H1 (cell line): ENCODE measurements around the gene TENT4A.

Experiments used
- ASH2L ChIP-seq: fragments of 200-600, 300-600 bp; sonication (generic); IDR thresholded peaks from one replicate; pipeline ENCODE4 v1.7.1; 2017; ENCODE audit warnings: low read length
- BRCA1 ChIP-seq: IDR thresholded peaks from 2 replicates; pipeline ENCODE4 v1.6.1; 2012; ENCODE audit warnings: low read depth, low read length, improper control_type of control experiment
- CTCF ChIP-seq, 3 experiments: IDR thresholded peaks; 1 replicate in 2 of 3; 2 replicates in 1 of 3; pipeline versions ENCODE4 v1.5.1 to v1.6.1; 2011; ENCODE audit warnings: low read length in 3 of 3, mild to moderate bottlenecking in 3 of 3, inconsistent platforms in 2 of 3, low read depth in 1 of 3, moderate library complexity in 1 of 3; ENCODE audit not compliant: insufficient read depth in 1 of 3; ENCODE audit errors: control extremely low read depth in 1 of 3
- EGR1 ChIP-seq: IDR thresholded peaks from 2 replicates; pipeline ENCODE4 v1.6.1; 2011; ENCODE audit warnings: low read depth, low read length, borderline replicate concordance
- EP300 ChIP-seq, 2 experiments: IDR thresholded peaks; 1 replicate in 1 of 2; 2 replicates in 1 of 2; pipeline ENCODE4 v1.6.1; 2011 to 2012; ENCODE audit warnings: low read depth in 2 of 2, low read length in 2 of 2, mild to moderate bottlenecking in 2 of 2, borderline replicate concordance in 1 of 2, inconsistent platforms in 1 of 2, moderate library complexity in 1 of 2
- EZH2 ChIP-seq: fragments of 200-600 bp; sonication (generic); IDR thresholded peaks from 2 replicates; pipeline ENCODE4 v1.7.1; 2012; ENCODE audit warnings: low read depth, mild to moderate bottlenecking, moderate library complexity, low read length, inconsistent platforms; ENCODE audit not compliant: severe bottlenecking
- GTF2F1 ChIP-seq: IDR thresholded peaks from 2 replicates; pipeline ENCODE4 v1.6.1; 2012; ENCODE audit warnings: low read depth, low read length, improper control_type of control experiment, borderline replicate concordance
- JUND ChIP-seq: IDR thresholded peaks from 2 replicates; pipeline ENCODE4 v1.6.1; 2011; ENCODE audit warnings: mild to moderate bottlenecking, improper control_type of control experiment, low read length
- POLR2A ChIP-seq, 2 experiments: IDR thresholded peaks; 1 replicate in 1 of 2; 2 replicates in 1 of 2; pipeline ENCODE4 v1.6.1; 2011; ENCODE audit warnings: low read depth in 2 of 2, low read length in 2 of 2, mild to moderate bottlenecking in 2 of 2; ENCODE audit errors: control extremely low read depth in 1 of 2
- POLR2AphosphoS5 ChIP-seq: IDR thresholded peaks from 2 replicates; pipeline ENCODE4 v1.6.1; 2011; ENCODE audit warnings: low read depth, low read length
- RFX5 ChIP-seq: IDR thresholded peaks from 2 replicates; pipeline ENCODE4 v1.6.1; 2011; ENCODE audit warnings: low read depth, low read length, improper control_type of control experiment, borderline replicate concordance
- TCF12 ChIP-seq: IDR thresholded peaks from 2 replicates; pipeline ENCODE4 v1.6.1; 2011; ENCODE audit warnings: low read depth, mild to moderate bottlenecking, low read length
- YY1 ChIP-seq: IDR thresholded peaks from 2 replicates; pipeline ENCODE4 v1.6.1; 2011; ENCODE audit warnings: low read depth, mild to moderate bottlenecking, low read length
- TF ChIP-seq, protein P1 (sequence below): IDR thresholded peaks from 2 replicates; pipeline ENCODE4 v1.6.1; 2011; ENCODE audit warnings: low read depth, mild to moderate bottlenecking, low read length; ENCODE audit not compliant: insufficient read depth

DNA sequence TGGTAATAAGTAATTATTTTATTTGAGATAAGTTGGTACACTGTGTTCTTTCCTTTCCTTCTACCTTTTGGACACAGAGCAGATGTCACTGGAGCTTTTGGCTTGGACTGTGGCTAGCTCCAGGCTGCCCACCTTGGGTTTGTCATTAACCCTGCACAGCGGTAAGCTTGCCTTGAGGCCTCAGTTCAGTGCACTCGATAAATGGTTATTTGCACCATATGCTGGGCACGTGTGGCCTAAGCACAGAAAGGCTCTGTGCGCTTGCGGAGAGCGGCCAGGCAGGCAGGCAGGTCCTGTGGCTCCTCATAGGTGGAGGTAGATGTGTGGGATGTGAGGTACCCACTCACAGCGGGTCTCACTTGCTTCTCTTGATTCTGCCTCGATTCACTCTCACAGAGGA lies 30.0 kb upstream of the TENT4A start:
- TF ChIP-seq JUND (no peak), POLR2A (IDR thresholded peaks at IDR 0.05; ENCODE audit: control extremely low read depth in 1 of 2, low read depth in 2 of 2, low read length in 2 of 2) (no peak), EZH2 (no peak), TCF12 (no peak), ASH2L (no peak), CTCF (IDR thresholded peaks at IDR 0.05; ENCODE audit: control extremely low read depth in 1 of 3, insufficient read depth in 1 of 3, low read depth in 1 of 3, low read length in 3 of 3) (no peak), BRCA1 (no peak), EP300 (IDR thresholded peaks at IDR 0.05; ENCODE audit: borderline replicate concordance in 1 of 2, low read depth in 2 of 2, low read length in 2 of 2) (no peak), GTF2F1 (no peak), RFX5 (no peak), EGR1 (no peak), YY1 (no peak), POLR2AphosphoS5 (no peak)
- TF ChIP-seq, protein P1, sequence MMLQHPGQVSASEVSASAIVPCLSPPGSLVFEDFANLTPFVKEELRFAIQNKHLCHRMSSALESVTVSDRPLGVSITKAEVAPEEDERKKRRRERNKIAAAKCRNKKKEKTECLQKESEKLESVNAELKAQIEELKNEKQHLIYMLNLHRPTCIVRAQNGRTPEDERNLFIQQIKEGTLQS, result no peak
